22Rv1 (cell line): ENCODE measurements around the gene CASKIN2.

Source experiments
- H3K27ac ChIP-seq: fragments of 450-650 bp; 2 replicates; pipeline ENCODE4 v1.5.1; 2017
- CTCF ChIP-seq: fragments of 450-650 bp; IDR thresholded peaks from 2 replicates; pipeline ENCODE4 v1.5.1; 2017; ENCODE audit warnings: mild to moderate bottlenecking
- ZFX ChIP-seq: fragments of 450-650 bp; IDR thresholded peaks from 2 replicates; pipeline ENCODE4 v1.6.1; 2017; ENCODE audit warnings: antibody characterized with exemption, borderline replicate concordance

The CASKIN2 gene

DNA sequence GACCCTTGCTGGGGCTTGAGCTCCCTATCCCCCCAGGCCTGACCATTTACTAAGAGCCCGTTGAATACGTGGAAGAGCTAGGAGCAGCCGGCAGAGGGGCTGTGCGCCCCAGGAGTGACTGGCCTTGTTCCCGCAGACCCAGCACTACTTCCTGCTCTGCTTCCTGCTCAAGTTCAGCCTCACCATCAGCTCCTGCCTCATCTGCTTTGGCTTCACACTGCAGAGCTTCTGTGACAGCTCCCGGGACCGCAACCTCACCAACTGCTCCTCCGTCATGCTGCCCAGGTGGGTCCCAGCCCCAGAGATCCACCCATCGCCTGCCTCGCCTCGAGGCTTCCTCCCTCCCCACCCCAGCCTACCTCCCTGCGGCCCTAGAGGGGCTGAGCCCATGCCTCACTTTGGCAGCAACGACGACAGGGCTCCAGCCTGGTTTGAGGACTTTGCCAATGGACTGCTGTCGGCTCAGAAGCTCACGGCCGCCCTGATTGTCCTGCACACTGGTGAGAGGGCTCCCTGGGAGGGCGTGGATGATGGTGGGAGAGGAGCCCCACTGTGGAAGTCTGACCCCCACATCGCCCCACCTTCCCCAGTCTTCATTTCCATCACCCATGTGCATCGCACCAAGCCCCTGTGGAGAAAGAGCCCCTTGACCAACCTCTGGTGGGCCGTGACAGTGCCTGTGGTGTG, 17.2 kb downstream of the CASKIN2 start:
- TF ChIP-seq CTCF, result no peak
- no peak overlapping the region for H3K27ac ChIP-seq

- no peak overlapping the region for H3K27ac ChIP-seq
- TF ChIP-seq CTCF (no peak), ZFX (no peak)
Observed at GRCh38 chr17:75496005-75496404, 19.3 kb downstream of the CASKIN2 start.

GRCh38 chr17:75494326-75494877, 20.9 kb downstream of the CASKIN2 start:
- TF ChIP-seq ZFX (no peak), CTCF (no peak)
- H3K27ac ChIP-seq, result no peak overlapping the region

DNA sequence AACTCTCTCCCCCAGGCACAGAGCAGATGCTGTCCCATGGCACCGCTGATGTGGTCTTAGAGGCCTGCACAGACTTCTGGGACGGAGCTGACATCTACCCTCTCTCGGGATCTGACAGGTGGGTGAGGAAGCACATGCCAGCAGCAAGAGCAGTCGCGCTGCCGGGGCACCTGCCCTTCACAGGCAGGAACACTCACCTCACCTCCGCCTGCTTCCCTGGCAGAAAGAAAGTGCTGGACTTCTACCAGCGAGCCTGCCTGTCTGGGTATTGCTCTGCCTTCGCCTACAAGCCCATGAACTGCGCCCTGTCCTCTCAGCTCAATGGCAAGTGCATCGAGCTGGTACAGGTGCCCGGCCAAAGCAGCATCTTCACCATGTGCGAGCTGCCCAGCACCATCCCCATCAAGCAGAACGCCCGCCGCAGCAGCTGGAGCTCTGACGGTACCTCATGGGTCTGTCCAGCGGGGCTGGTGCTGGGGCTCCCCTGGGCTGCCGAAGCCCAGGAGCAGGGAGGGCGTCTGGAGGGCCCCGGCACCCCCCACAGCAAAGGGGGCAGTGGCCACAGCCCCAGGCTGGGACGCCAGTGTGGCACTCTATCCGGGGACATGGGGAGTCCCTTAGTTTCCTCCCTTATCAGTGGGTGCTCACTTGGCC, 21.7 kb downstream of the CASKIN2 start:
- TF ChIP-seq CTCF (no peak), ZFX (no peak)
- no peak overlapping the region for H3K27ac ChIP-seq

- no peak overlapping the region for H3K27ac ChIP-seq
- TF ChIP-seq CTCF, result no peak
- no peak for TF ChIP-seq ZFX
Observed at GRCh38 chr17:75492555-75493168, 22.7 kb downstream of the CASKIN2 start.

- TF ChIP-seq ZFX (no peak), CTCF (no peak)
- no peak overlapping the region for H3K27ac ChIP-seq
Observed at GRCh38 chr17:75491680-75492079, 23.7 kb downstream of the CASKIN2 start.
